ENCODE data around the gene TMEM198. TPM values are rescaled to one million over a fixed set of nuclear protein-coding genes. Genes with fewer than 3 reads are reported as not detected.

Gene TMEM198
- total and polyA plus RNA-seq, 9 of the 15 experiments (the other 6 are each of a cell fraction or from before 2014, with no cell fraction given): 0.03 to 3.8 (median 1.0) TPM

- 0 out of 4 replicates have a peak, but pooled peaks of 1 of the 2 experiments have one; percentile 10 for TF ChIP-seq NRF1 (conservative IDR thresholded peaks at IDR 0.05 in 1 of 2, IDR thresholded peaks at IDR 0.05 in 1 of 2)
- peak; percentile 65; the same call in 1 of the 2 replicates for TF ChIP-seq ZNF589 (CRISPR knock-in tag; IDR thresholded peaks at IDR 0.05; ENCODE audit: low read depth)
- no peak for TF ChIP-seq KLF10 (CRISPR knock-in tag; IDR thresholded peaks at IDR 0.05)
- TF ChIP-seq NCOA2 (IDR thresholded peaks at IDR 0.05; ENCODE audit: partially characterized antibody in 2 of 2): no peak
- peak; percentile 86; the same call in 1 of the 2 replicates for TF ChIP-seq LARP7 (IDR thresholded peaks at IDR 0.05)
- TF ChIP-seq ZNF41 (CRISPR knock-in tag; conservative IDR thresholded peaks at IDR 0.05): no peak
- TF ChIP-seq HDAC6 (IDR thresholded peaks at IDR 0.05; ENCODE audit: low read depth, low read length): no peak
- TF ChIP-seq, protein P1, sequence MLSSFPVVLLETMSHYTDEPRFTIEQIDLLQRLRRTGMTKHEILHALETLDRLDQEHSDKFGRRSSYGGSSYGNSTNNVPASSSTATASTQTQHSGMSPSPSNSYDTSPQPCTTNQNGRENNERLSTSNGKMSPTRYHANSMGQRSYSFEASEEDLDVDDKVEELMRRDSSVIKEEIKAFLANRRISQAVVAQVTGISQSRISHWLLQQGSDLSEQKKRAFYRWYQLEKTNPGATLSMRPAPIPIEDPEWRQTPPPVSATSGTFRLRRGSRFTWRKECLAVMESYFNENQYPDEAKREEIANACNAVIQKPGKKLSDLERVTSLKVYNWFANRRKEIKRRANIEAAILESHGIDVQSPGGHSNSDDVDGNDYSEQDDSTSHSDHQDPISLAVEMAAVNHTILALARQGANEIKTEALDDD (IDR thresholded peaks at IDR 0.05): no peak
- TF ChIP-seq RNF219 (CRISPR knock-in tag; IDR thresholded peaks at IDR 0.05): no peak
- no peak for TF ChIP-seq RFX7 (CRISPR knock-in tag; IDR thresholded peaks at IDR 0.05)
- no peak for TF ChIP-seq FOS (IDR thresholded peaks at IDR 0.05; ENCODE audit: extremely low read depth, insufficient read length)
- no peak for TF ChIP-seq HNRNPLL (IDR thresholded peaks at IDR 0.05; ENCODE audit: low read depth, low read length, poor library complexity, severe bottlenecking)
- TF ChIP-seq MCM3 (IDR thresholded peaks at IDR 0.05): no peak
Observed at GRCh38 chr2:219509780-219510511, 33.9 kb upstream of the TMEM198 start (continued).

Measured in K562 (cell line).